CD14-positive monocyte (primary cell): ENCODE measurements around the gene CEP162. TPM values are rescaled to one million over a fixed set of nuclear protein-coding genes. Genes with fewer than 3 reads are reported as not detected.

Source experiments
- DNase-seq, 3 donors: peaks; one replicate each; pipeline ENCODE4 v3.0.0-alpha.2; 2011 to 2022
- H2AFZ ChIP-seq: 2 replicates; pipeline ENCODE4 v1.6.0; 2012; ENCODE audit warnings: mild to moderate bottlenecking, low read depth, low read length, inconsistent platforms; ENCODE audit not compliant: insufficient read depth, poor library complexity, severe bottlenecking
- H3K27ac ChIP-seq, 2 donors: 1 replicate in 1 of 2; 2 replicates in 1 of 2; pipeline ENCODE4 v1.5.1; 2012 to 2013; ENCODE audit warnings: low read length in 2 of 2, control low read depth in 1 of 2, inconsistent platforms in 1 of 2, low read depth in 1 of 2, mild to moderate bottlenecking in 1 of 2
- H3K27me3 ChIP-seq, 2 donors: one replicate each; pipeline versions ENCODE4 v1.6.0 to v1.6.1; 2011 to 2013; ENCODE audit warnings: low read length in 2 of 2; ENCODE audit not compliant: control insufficient read depth in 2 of 2, insufficient read depth in 2 of 2
- H3K36me3 ChIP-seq, 2 donors: replicated peaks in 1 of 2; 1 replicate in 1 of 2; 2 replicates in 1 of 2; pipeline versions ENCODE4 v1.5.1 to v1.6.1; 2012 to 2013; ENCODE audit warnings: low read length in 2 of 2, control low read depth in 1 of 2, inconsistent platforms in 1 of 2, mild to moderate bottlenecking in 1 of 2; ENCODE audit not compliant: insufficient read depth in 2 of 2, control insufficient read depth in 1 of 2
- H3K4me1 ChIP-seq, 2 donors: 1 replicate in 1 of 2; 2 replicates in 1 of 2; pipeline versions ENCODE4 v1.5.1 to v1.6.1; 2012 to 2013; ENCODE audit warnings: low read length in 2 of 2, control low read depth in 1 of 2, inconsistent platforms in 1 of 2, mild to moderate bottlenecking in 1 of 2, moderate library complexity in 1 of 2; ENCODE audit not compliant: insufficient read depth in 2 of 2, control insufficient read depth in 1 of 2
- H3K4me2 ChIP-seq: replicated peaks from 2 replicates; pipeline ENCODE3; 2012; ENCODE audit warnings: low read length, moderate library complexity, mild to moderate bottlenecking; ENCODE audit not compliant: poor library complexity, severe bottlenecking; ENCODE audit errors: extremely low read depth
- H3K4me3 ChIP-seq, 3 experiments: fragments of 200-600 bp in 1 of 3; sonication (generic) in 1 of 3; replicated peaks in 1 of 3; 1 replicate in 2 of 3; 2 replicates in 1 of 3; pipeline ENCODE4 v1.5.1; 2011 to 2013; ENCODE audit warnings: low read length in 3 of 3, mild to moderate bottlenecking in 3 of 3, control low read depth in 2 of 3, low read depth in 2 of 3, inconsistent platforms in 1 of 3, moderate library complexity in 1 of 3
- H3K79me2 ChIP-seq: 2 replicates; pipeline ENCODE4 v1.6.0; 2012; ENCODE audit warnings: mild to moderate bottlenecking, control low read depth, inconsistent platforms, low read length, moderate library complexity; ENCODE audit not compliant: insufficient read depth
- H3K9ac ChIP-seq: 2 replicates; pipeline ENCODE4 v1.6.0; 2017; ENCODE audit warnings: low read length, mild to moderate bottlenecking; ENCODE audit not compliant: insufficient read depth, poor library complexity, severe bottlenecking
- H3K9me3 ChIP-seq, 2 donors: replicated peaks in 1 of 2; 1 replicate in 1 of 2; 2 replicates in 1 of 2; pipeline versions ENCODE4 v1.5.1 to v1.6.1; 2012 to 2013; ENCODE audit warnings: low read length in 2 of 2, control low read depth in 1 of 2; ENCODE audit not compliant: control insufficient read depth in 1 of 2, insufficient read depth in 1 of 2
- H4K20me1 ChIP-seq: 2 replicates; pipeline ENCODE4 v1.6.0; 2012; ENCODE audit warnings: mild to moderate bottlenecking, low read length, control low read depth, moderate library complexity; ENCODE audit not compliant: insufficient read depth
- H3K27ac Mint-ChIP-seq, 7 donors: one replicate each; pipeline ENCODE4 v1.8.0; 2020; ENCODE audit warnings: mild to moderate bottlenecking in 7 of 7, mixed read lengths in 7 of 7, moderate library complexity in 6 of 7, inconsistent platforms in 2 of 7
- H3K27me3 Mint-ChIP-seq, 3 donors: one replicate each; pipeline ENCODE4 v1.8.0; 2021 to 2022; ENCODE audit warnings: low read depth in 3 of 3, mild to moderate bottlenecking in 3 of 3, mixed read lengths in 3 of 3, moderate library complexity in 3 of 3, inconsistent platforms in 1 of 3
- H3K36me3 Mint-ChIP-seq, 2 donors: one replicate each; pipeline ENCODE4 v1.8.0; 2020; ENCODE audit warnings: mixed read lengths in 2 of 2, inconsistent platforms in 1 of 2, mild to moderate bottlenecking in 1 of 2
- H3K4me1 Mint-ChIP-seq: one replicate; pipeline ENCODE4 v1.8.0; 2020; ENCODE audit warnings: mild to moderate bottlenecking, mixed read lengths
- H3K4me3 Mint-ChIP-seq, 2 donors: one replicate each; pipeline ENCODE4 v1.8.0; 2020; ENCODE audit warnings: mild to moderate bottlenecking in 2 of 2, mixed read lengths in 2 of 2, moderate library complexity in 1 of 2
- H3K9me3 Mint-ChIP-seq, 7 donors: one replicate each; pipeline ENCODE4 v1.8.0; 2020 to 2022; ENCODE audit warnings: mixed read lengths in 7 of 7, mild to moderate bottlenecking in 6 of 7, moderate library complexity in 6 of 7, inconsistent platforms in 2 of 7
- CTCF ChIP-seq: fragments of 200-600 bp; IDR thresholded peaks from one replicate; pipeline ENCODE4 v1.8.0; 2022; ENCODE audit warnings: antibody characterized with exemption, mild to moderate bottlenecking
- WGBS: methylation state at CpG from one replicate; pipeline ENCODE4 v1.1.5; 2013; ENCODE audit warnings: missing lambda C conversion rate; ENCODE audit not compliant: insufficient coverage; 5-methylcytosine and 5-hydroxymethylcytosine counted together
- intact Hi-C, 2 donors: fragments of 100-400 bp; cut with micrococcal nuclease; formaldehyde crosslinking; loops; one replicate each; pipeline versions ENCODE4 v1.15.0 to v1.15.1; 2023
- polyA plus RNA-seq, 3 donors: library from polyadenylated mRNA; depleted of rRNA in 1 of 3; unstranded in 2 of 3; stranded (reverse) in 1 of 3; fragments of 300-500 nt in 2 of 3; fragments of >200 nt in 1 of 3; fragmentation: Illumina TruSeq in 2 of 3; gene quantifications; 1 replicate in 2 of 3; 2 replicates in 1 of 3; pipeline ENCODE4 v1.2.3, GENCODE V29; 2012 to 2021

CEP162 gene
- polyA plus RNA-seq, 3 donors: 1.5 to 2.7 (median 1.6) TPM

GRCh38 chr6:84074988-84075781, 152.3 kb downstream of the CEP162 start:
- Histone ChIP-seq H3K4me2 (no peak overlapping the region), H3K9me3 (peaks cover 0 to 12% of the 10 kb centered on the region in 2 donors), H4K20me1 (no peaks in the 10 kb centered on the region), H2AFZ (no peak overlapping the region), H3K27ac (no peak overlapping the region), H3K27me3 (no peaks in the 10 kb centered on the region), H3K79me2 (no peaks in the 10 kb centered on the region), H3K4me3 (no peak overlapping the region), H3K4me1 (no peaks in the 10 kb centered on the region), H3K36me3 (no peaks in the 10 kb centered on the region), H3K9ac (no peak overlapping the region)
- H3K36me3 Mint-ChIP-seq: no peaks in the 10 kb centered on the region
- DNase-seq: no peak
- H3K27ac Mint-ChIP-seq: no peak overlapping the region
- H3K4me1 Mint-ChIP-seq: no peaks in the 10 kb centered on the region
- H3K9me3 Mint-ChIP-seq: peaks cover 9 to 22% (median 12%) of the 10 kb centered on the region in 7 donors
- TF ChIP-seq CTCF: no peak
- WGBS: no CpG with 5 or more reads among the region's 6 CpGs
- intact Hi-C loops: no loop called here
- H3K27me3 Mint-ChIP-seq: peaks cover 0 to 2% (median 2%) of the 10 kb centered on the region in 3 donors
- H3K4me3 Mint-ChIP-seq: no peak overlapping the region

Other genes with a start within 250 kb of the CEP162 start
- not detected for gene MRAP2, start 193.9 kb downstream of the CEP162 start, polyA plus RNA-seq